Hepatocyte (in vitro differentiated cells): ENCODE results near the gene NDEL1.

Experiments used
- CTCF ChIP-seq: fragments of 200-600 bp; sonication (generic); IDR thresholded peaks from 2 replicates; pipeline ENCODE4 v1.5.1; 2016; ENCODE audit warnings: antibody characterized with exemption, mild to moderate bottlenecking; ENCODE audit not compliant: poor library complexity
- EZH2 ChIP-seq: fragments of 200-600 bp; sonication (generic); IDR thresholded peaks from 2 replicates; pipeline ENCODE4 v1.6.1; 2016; ENCODE audit warnings: antibody characterized with exemption, mild to moderate bottlenecking, borderline replicate concordance

GRCh38 chr17:8485491-8485890 lies 49.8 kb downstream of the NDEL1 start:
- TF ChIP-seq CTCF = no peak
- TF ChIP-seq EZH2 = no peak
